ENCODE data around the gene THSD7B.

DNA sequence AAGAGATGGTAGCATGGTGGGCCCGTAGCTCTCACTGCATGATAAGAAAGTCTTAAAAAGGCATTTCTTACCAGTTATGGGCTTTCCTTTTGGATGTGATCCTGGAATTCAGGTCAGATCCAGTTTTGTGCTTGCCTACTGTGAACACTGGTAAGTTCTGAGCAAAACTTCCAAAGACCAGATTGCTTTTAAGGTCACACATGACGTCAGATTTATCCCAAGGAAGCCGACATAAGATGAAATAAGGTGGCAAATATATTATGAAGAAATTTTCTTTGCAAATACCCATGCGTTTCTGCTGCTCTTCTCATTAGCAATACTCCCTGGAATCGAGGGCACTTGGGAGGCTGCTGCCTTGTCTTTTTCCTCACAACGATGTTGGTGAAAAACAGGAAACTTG, 782.5 kb downstream of the THSD7B start:
- no peak for TF ChIP-seq ZNF253 (CRISPR knock-in tag; IDR thresholded peaks at IDR 0.05; ENCODE audit: borderline replicate concordance)
- TF ChIP-seq, protein P1, sequence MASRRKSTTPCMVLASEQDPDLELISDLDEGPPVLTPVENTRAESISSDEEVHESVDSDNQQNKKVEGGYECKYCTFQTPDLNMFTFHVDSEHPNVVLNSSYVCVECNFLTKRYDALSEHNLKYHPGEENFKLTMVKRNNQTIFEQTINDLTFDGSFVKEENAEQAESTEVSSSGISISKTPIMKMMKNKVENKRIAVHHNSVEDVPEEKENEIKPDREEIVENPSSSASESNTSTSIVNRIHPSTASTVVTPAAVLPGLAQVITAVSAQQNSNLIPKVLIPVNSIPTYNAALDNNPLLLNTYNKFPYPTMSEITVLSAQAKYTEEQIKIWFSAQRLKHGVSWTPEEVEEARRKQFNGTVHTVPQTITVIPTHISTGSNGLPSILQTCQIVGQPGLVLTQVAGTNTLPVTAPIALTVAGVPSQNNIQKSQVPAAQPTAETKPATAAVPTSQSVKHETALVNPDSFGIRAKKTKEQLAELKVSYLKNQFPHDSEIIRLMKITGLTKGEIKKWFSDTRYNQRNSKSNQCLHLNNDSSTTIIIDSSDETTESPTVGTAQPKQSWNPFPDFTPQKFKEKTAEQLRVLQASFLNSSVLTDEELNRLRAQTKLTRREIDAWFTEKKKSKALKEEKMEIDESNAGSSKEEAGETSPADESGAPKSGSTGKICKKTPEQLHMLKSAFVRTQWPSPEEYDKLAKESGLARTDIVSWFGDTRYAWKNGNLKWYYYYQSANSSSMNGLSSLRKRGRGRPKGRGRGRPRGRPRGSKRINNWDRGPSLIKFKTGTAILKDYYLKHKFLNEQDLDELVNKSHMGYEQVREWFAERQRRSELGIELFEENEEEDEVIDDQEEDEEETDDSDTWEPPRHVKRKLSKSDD (CRISPR knock-in tag; IDR thresholded peaks at IDR 0.05; ENCODE audit: low read depth), result no peak
- no peak for TF ChIP-seq GZF1 (CRISPR knock-in tag; IDR thresholded peaks at IDR 0.05)
- no peak for TF ChIP-seq RNF2 (conservative IDR thresholded peaks at IDR 0.05; ENCODE audit: low read depth)
- TF ChIP-seq ZMAT3 (CRISPR knock-in tag; conservative IDR thresholded peaks at IDR 0.05), result no peak
- no peak for TF ChIP-seq PTBP1 (IDR thresholded peaks at IDR 0.05; ENCODE audit: low read depth, low read length, poor library complexity, severe bottlenecking)
- no peak for TF ChIP-seq E2F1 (CRISPR knock-in tag; IDR thresholded peaks at IDR 0.05)
- no peak for TF ChIP-seq MBNL3 (CRISPR knock-in tag; conservative IDR thresholded peaks at IDR 0.05)
- TF ChIP-seq CREM (IDR thresholded peaks at IDR 0.05), result no peak
- no peak for TF ChIP-seq CREM (CRISPR knock-in tag; IDR thresholded peaks at IDR 0.05)

Measured in HepG2 (cell line).